ENCODE results near the gene NCAPD2. TPM values are rescaled to one million over a fixed set of nuclear protein-coding genes. Genes with fewer than 3 reads are reported as not detected.

The NCAPD2 gene
- total RNA-seq, 1 experiment from 2014 or later, result 114 TPM

- Histone ChIP-seq H2BK5ac (ENCODE audit: insufficient read length, low read length) (no peak overlapping the region), H2AK5ac (ENCODE audit: insufficient read length, low read length) (no peak overlapping the region), H4K5ac (ENCODE audit: insufficient read length, low read depth, low read length) (no peak overlapping the region), H3K4me1 (ENCODE audit: insufficient read depth, low read length) (no peaks in the 10 kb centered on the region), H3K23ac (ENCODE audit: insufficient read length, low read depth, low read length) (no peak overlapping the region), H2BK12ac (ENCODE audit: insufficient read length, low read depth, low read length) (no peak overlapping the region), H3K56ac (ENCODE audit: insufficient read length, low read depth, low read length) (no peak overlapping the region), H3K14ac (ENCODE audit: insufficient read depth, low read length) (no peak overlapping the region), H3K4ac (ENCODE audit: low read depth, low read length) (no peak overlapping the region), H3K23me2 (ENCODE audit: insufficient read length, low read depth, low read length, poor library complexity, severe bottlenecking) (no peaks in the 10 kb centered on the region), H3K4me2 (ENCODE audit: insufficient read depth, insufficient read length, low read length) (no peak overlapping the region), H2BK120ac (ENCODE audit: low read depth, low read length, poor library complexity, severe bottlenecking) (no peak overlapping the region), H3K18ac (ENCODE audit: insufficient read length, low read depth, low read length) (no peak overlapping the region), H2BK20ac (ENCODE audit: low read depth, low read length, poor library complexity, severe bottlenecking) (no peak overlapping the region), H3T11ph (ENCODE audit: low read length) (no peak overlapping the region), H2AFZ (ENCODE audit: low read length) (no peak overlapping the region), H3K27ac (ENCODE audit: insufficient read length, low read depth, low read length) (no peak overlapping the region), H3K79me1 (ENCODE audit: insufficient read depth, low read depth, low read length, poor library complexity, severe bottlenecking) (no peaks in the 10 kb centered on the region), H4K91ac (ENCODE audit: insufficient read length, low read depth, low read length) (no peak overlapping the region), H2BK15ac (ENCODE audit: low read depth, low read length) (no peak overlapping the region), H4K20me1 (ENCODE audit: control insufficient read depth, insufficient read depth, insufficient read length) (no peaks in the 10 kb centered on the region), H3K27me3 (ENCODE audit: insufficient read depth, low read length) (no peaks in the 10 kb centered on the region), H3K9me3 (ENCODE audit: control insufficient read depth, low read depth, low read length) (no peaks in the 10 kb centered on the region), H4K8ac (replicated peaks; ENCODE audit: insufficient read length, low read depth, low read length) (no peak overlapping the region), H3K79me2 (ENCODE audit: insufficient read depth, low read length) (no peaks in the 10 kb centered on the region), H3K9ac (ENCODE audit: extremely low read depth, insufficient read length, low read length) (no peak overlapping the region)
- WGBS (ENCODE audit: extremely low coverage, insufficient read length, low lambda C conversion rate), result 100% methylated on average over 5 of the region's 8 CpGs
- H3K27ac Mint-ChIP-seq, result peak overlapping the region in 1 of 3 experiments; percentile 0; a peak in 2 of 7 replicates
- H3K27me3 Mint-ChIP-seq (ENCODE audit: low read depth), result no peaks in the 10 kb centered on the region
- no peak for DNase-seq
- H3K9me3 Mint-ChIP-seq, result no peaks in the 10 kb centered on the region
- H3K4me3 Mint-ChIP-seq, result no peak overlapping the region
- no peak for TF ChIP-seq CTCF (conservative IDR thresholded peaks at IDR 0.05)
- peaks cover 58 to 97% (median 77%) of the 10 kb centered on the region in 3 experiments for H3K36me3 Mint-ChIP-seq (ENCODE audit: insufficient read depth in 1 of 3, low read depth in 3 of 3)
- peaks cover under 1% of the 10 kb centered on the region in 2 experiments; a peak in 1 of 4 replicates for H3K4me1 Mint-ChIP-seq
Measured at GRCh38 chr12:6575648-6576047, 81.7 kb downstream of the NCAPD2 start.

Other genes starting within 250 kb of the NCAPD2 start
- 17.7 and 20.0 TPM in 2 replicates for gene PLEKHG6, start 183.4 kb upstream of the NCAPD2 start, total RNA-seq (2021)
- gene TNFRSF1A, start 152.0 kb upstream of the NCAPD2 start, total RNA-seq (2021), result 55.9 and 59.9 TPM in 2 replicates
- 104 and 111 TPM in 2 replicates for gene SCNN1A, start 118.5 kb upstream of the NCAPD2 start, total RNA-seq (2021)
- gene LTBR, start 109.9 kb upstream of the NCAPD2 start, total RNA-seq (2021), result 3.4 and 4.8 TPM in 2 replicates
- 0.29 and 0.37 TPM in 2 replicates for gene CD27, start 49.1 kb upstream of the NCAPD2 start, total RNA-seq (2021)
- 1.4 and 2.3 TPM in 2 replicates for gene TAPBPL, start 42.1 kb upstream of the NCAPD2 start, total RNA-seq (2021)
- gene VAMP1, start 23.4 kb upstream of the NCAPD2 start, total RNA-seq (2021), result 10.3 TPM in 2 replicates
- 321 and 329 TPM in 2 replicates for gene MRPL51, start 840 bp upstream of the NCAPD2 start, total RNA-seq (2021)
- 4,581 and 4,651 TPM in 2 replicates for gene GAPDH, start 40.4 kb downstream of the NCAPD2 start, total RNA-seq (2021)
- gene IFFO1, start 61.9 kb downstream of the NCAPD2 start, total RNA-seq (2021), result 16.3 and 17.9 TPM in 2 replicates
- 136 and 137 TPM in 2 replicates for gene NOP2, start 74.2 kb downstream of the NCAPD2 start, total RNA-seq (2021)
- 334 and 346 TPM in 2 replicates for gene CHD4, start 113.3 kb downstream of the NCAPD2 start, total RNA-seq (2021)
- gene LPAR5, start 141.9 kb downstream of the NCAPD2 start, total RNA-seq (2021), result 0.22 TPM in 2 replicates
- gene ACRBP, start 153.3 kb downstream of the NCAPD2 start, total RNA-seq (2021), result 1.3 and 1.9 TPM in 2 replicates
- gene ING4, start 169.0 kb downstream of the NCAPD2 start, total RNA-seq (2021), result 20.1 TPM in 2 replicates
- gene ZNF384, start 195.3 kb downstream of the NCAPD2 start, total RNA-seq (2021), result 83.5 and 88.0 TPM in 2 replicates
- 5.2 and 6.6 TPM in 2 replicates for gene PIANP, start 206.7 kb downstream of the NCAPD2 start, total RNA-seq (2021)
- gene COPS7A, start 229.9 kb downstream of the NCAPD2 start, total RNA-seq (2021), result 34.2 and 35.9 TPM in 2 replicates

All from H9 (cell line).